ENCODE results near the gene TBRG1.

DNA sequence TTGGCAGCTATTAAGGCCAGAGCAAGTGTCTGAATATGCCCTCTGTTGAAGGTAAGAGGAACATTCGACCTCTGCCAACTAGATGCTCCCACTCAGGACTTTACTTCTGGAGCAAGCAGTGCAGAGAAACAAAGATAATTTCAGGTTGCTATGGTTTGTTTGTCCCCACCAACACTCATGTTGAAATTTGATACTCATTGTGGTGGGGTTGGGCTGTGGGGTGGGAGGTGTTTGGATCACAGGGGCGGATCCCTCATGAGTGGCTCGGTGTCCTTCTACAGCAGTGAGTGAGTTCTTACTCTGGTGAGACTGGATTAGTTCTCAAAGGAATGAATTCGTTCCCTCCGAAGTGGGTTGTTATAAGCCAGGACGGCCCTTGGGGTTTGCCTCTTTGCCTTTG, 40.8 kb upstream of the TBRG1 start:
- TF ChIP-seq CEBPB (IDR thresholded peaks at IDR 0.05), result no peak
- no peak for TF ChIP-seq EP300 (IDR thresholded peaks at IDR 0.05; ENCODE audit: borderline replicate concordance)
- TF ChIP-seq, protein P1, sequence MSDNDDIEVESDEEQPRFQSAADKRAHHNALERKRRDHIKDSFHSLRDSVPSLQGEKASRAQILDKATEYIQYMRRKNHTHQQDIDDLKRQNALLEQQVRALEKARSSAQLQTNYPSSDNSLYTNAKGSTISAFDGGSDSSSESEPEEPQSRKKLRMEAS (IDR thresholded peaks at IDR 0.05), result no peak
- no peak for TF ChIP-seq TEAD4 (IDR thresholded peaks at IDR 0.05)
- TF ChIP-seq, protein P2, sequence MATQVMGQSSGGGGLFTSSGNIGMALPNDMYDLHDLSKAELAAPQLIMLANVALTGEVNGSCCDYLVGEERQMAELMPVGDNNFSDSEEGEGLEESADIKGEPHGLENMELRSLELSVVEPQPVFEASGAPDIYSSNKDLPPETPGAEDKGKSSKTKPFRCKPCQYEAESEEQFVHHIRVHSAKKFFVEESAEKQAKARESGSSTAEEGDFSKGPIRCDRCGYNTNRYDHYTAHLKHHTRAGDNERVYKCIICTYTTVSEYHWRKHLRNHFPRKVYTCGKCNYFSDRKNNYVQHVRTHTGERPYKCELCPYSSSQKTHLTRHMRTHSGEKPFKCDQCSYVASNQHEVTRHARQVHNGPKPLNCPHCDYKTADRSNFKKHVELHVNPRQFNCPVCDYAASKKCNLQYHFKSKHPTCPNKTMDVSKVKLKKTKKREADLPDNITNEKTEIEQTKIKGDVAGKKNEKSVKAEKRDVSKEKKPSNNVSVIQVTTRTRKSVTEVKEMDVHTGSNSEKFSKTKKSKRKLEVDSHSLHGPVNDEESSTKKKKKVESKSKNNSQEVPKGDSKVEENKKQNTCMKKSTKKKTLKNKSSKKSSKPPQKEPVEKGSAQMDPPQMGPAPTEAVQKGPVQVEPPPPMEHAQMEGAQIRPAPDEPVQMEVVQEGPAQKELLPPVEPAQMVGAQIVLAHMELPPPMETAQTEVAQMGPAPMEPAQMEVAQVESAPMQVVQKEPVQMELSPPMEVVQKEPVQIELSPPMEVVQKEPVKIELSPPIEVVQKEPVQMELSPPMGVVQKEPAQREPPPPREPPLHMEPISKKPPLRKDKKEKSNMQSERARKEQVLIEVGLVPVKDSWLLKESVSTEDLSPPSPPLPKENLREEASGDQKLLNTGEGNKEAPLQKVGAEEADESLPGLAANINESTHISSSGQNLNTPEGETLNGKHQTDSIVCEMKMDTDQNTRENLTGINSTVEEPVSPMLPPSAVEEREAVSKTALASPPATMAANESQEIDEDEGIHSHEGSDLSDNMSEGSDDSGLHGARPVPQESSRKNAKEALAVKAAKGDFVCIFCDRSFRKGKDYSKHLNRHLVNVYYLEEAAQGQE (IDR thresholded peaks at IDR 0.05; ENCODE audit: low read depth), result no peak
- TF ChIP-seq RAD21 (IDR thresholded peaks at IDR 0.05; ENCODE audit: low read depth), result no peak
